ENCODE results near the gene MGMT.

GRCh38 chr10:129560361-129560760 lies 93.3 kb downstream of the MGMT start:
- no peak for TF ChIP-seq CTCF (IDR thresholded peaks at IDR 0.05)
- no peak for TF ChIP-seq POLR2AphosphoS5 (IDR thresholded peaks at IDR 0.05; ENCODE audit: low read depth, low read length)
- TF ChIP-seq RFX5 (IDR thresholded peaks at IDR 0.05; ENCODE audit: low read length): no peak
- no peak for TF ChIP-seq JUND (IDR thresholded peaks at IDR 0.05)
- TF ChIP-seq MXI1 (IDR thresholded peaks at IDR 0.05; ENCODE audit: low read depth, low read length): no peak
- no peak for TF ChIP-seq SIN3A (IDR thresholded peaks at IDR 0.05; ENCODE audit: borderline replicate concordance, low read depth, low read length)
- no peak for TF ChIP-seq ZBTB33 (IDR thresholded peaks at IDR 0.05; ENCODE audit: borderline replicate concordance, low read depth)
- TF ChIP-seq RXRA (IDR thresholded peaks at IDR 0.05; ENCODE audit: borderline replicate concordance, low read depth): no peak
- no peak for TF ChIP-seq TEAD4 (IDR thresholded peaks at IDR 0.05; ENCODE audit: borderline replicate concordance, insufficient read depth)
- no peak for TF ChIP-seq YY1 (IDR thresholded peaks at IDR 0.05; ENCODE audit: low read depth)

Measured in SK-N-SH (cell line).